ENCODE results near the gene YY1. TPM values are rescaled to one million over a fixed set of nuclear protein-coding genes. Genes with fewer than 3 reads are reported as not detected.

The YY1 gene
- total and polyA plus RNA-seq, 2 experiments from 2014 or later: 32.6 to 58.5 TPM

GRCh38 chr14:100278702-100279101 lies 39.8 kb downstream of the YY1 start:
- no peak for DNase-seq (ENCODE audit: low spot score)
- Histone ChIP-seq H3K4me1 (ENCODE audit: insufficient read depth) (no peaks in the 10 kb centered on the region), H3K9me2 (replicated peaks; ENCODE audit: insufficient read depth) (no peaks in the 10 kb centered on the region), H3K79me2 (peaks cover 82% of the 10 kb centered on the region), H3K9me3 (ENCODE audit: low read depth) (no peaks in the 10 kb centered on the region), H3K4me3 (no peak overlapping the region), H4K20me1 (ENCODE audit: insufficient read depth, poor library complexity, severe bottlenecking) (peaks cover 86% of the 10 kb centered on the region), H2AFZ (no peak overlapping the region), H3K27me3 (no peaks in the 10 kb centered on the region), H3K27ac (no peak overlapping the region), H3K4me2 (no peak overlapping the region), H3K36me3 (replicated peaks; ENCODE audit: insufficient read depth, low read depth) (no peaks in the 10 kb centered on the region)
- TF ChIP-seq EZH2 (IDR thresholded peaks at IDR 0.05; ENCODE audit: borderline replicate concordance): no peak
- no peak for TF ChIP-seq EZH2phosphoT487 (IDR thresholded peaks at IDR 0.05; ENCODE audit: low read depth, severe bottlenecking, unreplicated experiment)
- no peak for TF ChIP-seq CTCF (IDR thresholded peaks at IDR 0.05; ENCODE audit: poor library complexity)
- 84% methylated on average over 8 of the region's 8 CpGs for WGBS (ENCODE audit: low lambda C conversion rate, missing lambda C conversion rate)

- H3K27ac ChIP-seq: no peak overlapping the region
- TF ChIP-seq EZH2phosphoT487 (IDR thresholded peaks at IDR 0.05; ENCODE audit: low read depth, severe bottlenecking, unreplicated experiment) (no peak), CTCF (IDR thresholded peaks at IDR 0.05; ENCODE audit: poor library complexity) (no peak), EZH2 (IDR thresholded peaks at IDR 0.05; ENCODE audit: borderline replicate concordance) (no peak)
- no peaks in the 10 kb centered on the region for H3K9me2 ChIP-seq (replicated peaks; ENCODE audit: insufficient read depth)
- H2AFZ ChIP-seq: no peak overlapping the region
- no peaks in the 10 kb centered on the region for H3K27me3 ChIP-seq
- H3K79me2 ChIP-seq: peaks cover 78% of the 10 kb centered on the region
- WGBS (ENCODE audit: low lambda C conversion rate, missing lambda C conversion rate): 73% methylated on average over 2 of the region's 2 CpGs
- DNase-seq (ENCODE audit: low spot score): no peak
- H3K9me3 ChIP-seq (ENCODE audit: low read depth): no peaks in the 10 kb centered on the region
- H3K4me3 ChIP-seq: no peak overlapping the region
- no peak overlapping the region for H3K4me2 ChIP-seq
- no peaks in the 10 kb centered on the region for H3K4me1 ChIP-seq (ENCODE audit: insufficient read depth)
- H3K36me3 ChIP-seq (replicated peaks; ENCODE audit: insufficient read depth, low read depth): no peaks in the 10 kb centered on the region
- H4K20me1 ChIP-seq (ENCODE audit: insufficient read depth, poor library complexity, severe bottlenecking): peaks cover 82% of the 10 kb centered on the region
Measured at GRCh38 chr14:100279133-100279532, 40.2 kb downstream of the YY1 start.

- no peaks in the 10 kb centered on the region for H3K9me2 ChIP-seq (replicated peaks; ENCODE audit: insufficient read depth)
- peaks cover 73% of the 10 kb centered on the region for H3K79me2 ChIP-seq
- WGBS (ENCODE audit: low lambda C conversion rate, missing lambda C conversion rate): 97% methylated on average over 8 of the region's 8 CpGs
- no peak overlapping the region for H2AFZ ChIP-seq
- H3K4me2 ChIP-seq: no peak overlapping the region
- H3K4me3 ChIP-seq: no peak overlapping the region
- TF ChIP-seq CTCF (IDR thresholded peaks at IDR 0.05; ENCODE audit: poor library complexity) (no peak), EZH2phosphoT487 (IDR thresholded peaks at IDR 0.05; ENCODE audit: low read depth, severe bottlenecking, unreplicated experiment) (no peak), EZH2 (IDR thresholded peaks at IDR 0.05; ENCODE audit: borderline replicate concordance) (no peak)
- H3K9me3 ChIP-seq (ENCODE audit: low read depth): no peaks in the 10 kb centered on the region
- peaks cover 78% of the 10 kb centered on the region for H4K20me1 ChIP-seq (ENCODE audit: insufficient read depth, poor library complexity, severe bottlenecking)
- H3K4me1 ChIP-seq (ENCODE audit: insufficient read depth): no peaks in the 10 kb centered on the region
- no peak for DNase-seq (ENCODE audit: low spot score)
- no peaks in the 10 kb centered on the region for H3K27me3 ChIP-seq
- no peak overlapping the region for H3K27ac ChIP-seq
- no peaks in the 10 kb centered on the region for H3K36me3 ChIP-seq (replicated peaks; ENCODE audit: insufficient read depth, low read depth)
Measured at GRCh38 chr14:100279563-100279962, 40.6 kb downstream of the YY1 start.
